Stimulated activated CD8-positive, alpha-beta memory T cell treated with anti-CD3 and anti-CD28 coated beads, Interleukin-12 subunit alpha, Interleukin-12 subunit beta, amount 100 ng/mL, for 24 hours (primary cell): ENCODE results near the gene ANKFN1.

Source experiments
- DNase-seq: peaks from one replicate; pipeline ENCODE4 v3.0.0-alpha.2; 2020; ENCODE audit errors: extremely low read depth

Gene ANKFN1

GRCh38 chr17:56436142-56436541, 282.9 kb downstream of the ANKFN1 start:
- no peak for DNase-seq

- no peak for DNase-seq
These were observed 287.1 kb downstream of the ANKFN1 start for GRCh38 chr17:56440419-56440818.

GRCh38 chr17:56441308-56441707, 288.0 kb downstream of the ANKFN1 start:
- no peak for DNase-seq

GRCh38 chr17:56445692-56446411, 292.6 kb downstream of the ANKFN1 start:
- no peak for DNase-seq

GRCh38 chr17:56447171-56447570, 293.9 kb downstream of the ANKFN1 start:
- no peak for DNase-seq

- DNase-seq = no peak
These were observed 295.1 kb downstream of the ANKFN1 start for GRCh38 chr17:56448371-56448770.

- DNase-seq = no peak
These were observed 295.9 kb downstream of the ANKFN1 start for GRCh38 chr17:56449176-56449575.

- no peak for DNase-seq
These were observed 298.4 kb downstream of the ANKFN1 start for GRCh38 chr17:56451629-56452028.

- no peak for DNase-seq
These were observed 299.2 kb downstream of the ANKFN1 start for GRCh38 chr17:56452461-56452860.

- DNase-seq = no peak
These were observed 304.2 kb downstream of the ANKFN1 start for GRCh38 chr17:56457501-56457900.

GRCh38 chr17:56465886-56466285, 312.6 kb downstream of the ANKFN1 start:
- DNase-seq = no peak

GRCh38 chr17:56468840-56469239, 315.6 kb downstream of the ANKFN1 start:
- DNase-seq = no peak

GRCh38 chr17:56471696-56472095, 318.4 kb downstream of the ANKFN1 start:
- no peak for DNase-seq

- no peak for DNase-seq
These were observed 321.8 kb downstream of the ANKFN1 start for GRCh38 chr17:56475116-56475515.

- no peak for DNase-seq
These were observed 325.7 kb downstream of the ANKFN1 start for GRCh38 chr17:56478836-56479447.

GRCh38 chr17:56480501-56480900, 327.2 kb downstream of the ANKFN1 start:
- DNase-seq = no peak

GRCh38 chr17:56481659-56482058, 328.4 kb downstream of the ANKFN1 start:
- DNase-seq = no peak

- no peak for DNase-seq
These were observed 329.0 kb downstream of the ANKFN1 start for GRCh38 chr17:56482229-56482628.

- DNase-seq = no peak
These were observed 333.5 kb downstream of the ANKFN1 start for GRCh38 chr17:56486732-56487131.

- no peak for DNase-seq
These were observed 335.5 kb downstream of the ANKFN1 start for GRCh38 chr17:56488800-56489199.

GRCh38 chr17:56489980-56490379, 336.7 kb downstream of the ANKFN1 start:
- no peak for DNase-seq

GRCh38 chr17:56495556-56495955, 342.3 kb downstream of the ANKFN1 start:
- no peak for DNase-seq

- no peak for DNase-seq
These were observed 343.9 kb downstream of the ANKFN1 start for GRCh38 chr17:56497132-56497531.
